Measurements from ENCODE around the gene IL1RAPL1.

Gene IL1RAPL1

GRCh38 chrX:29653721-29654120 lies 1066.5 kb downstream of the IL1RAPL1 start:
- no peak for DNase-seq (ENCODE audit: low spot score)

DNA sequence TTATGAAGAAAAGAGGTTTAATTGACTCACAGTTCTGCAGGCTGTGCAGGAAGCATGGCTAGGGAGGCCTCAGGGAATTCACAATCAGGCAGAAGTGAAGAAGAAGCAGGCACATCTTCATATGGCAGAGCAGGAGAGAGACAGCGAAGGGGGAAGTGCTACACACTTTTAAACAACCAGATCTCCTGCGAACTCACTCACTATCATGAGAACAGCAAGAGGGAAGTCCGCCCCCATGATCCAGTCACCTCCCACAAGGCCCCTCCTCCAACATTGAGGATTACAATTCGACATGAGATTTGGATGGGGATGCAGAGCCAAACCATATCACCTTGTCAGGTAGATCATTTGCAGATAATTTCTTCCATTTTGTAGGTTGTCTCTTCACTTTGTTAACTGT lies 1072.7 kb downstream of the IL1RAPL1 start:
- no peak for DNase-seq (ENCODE audit: low spot score)

DNA sequence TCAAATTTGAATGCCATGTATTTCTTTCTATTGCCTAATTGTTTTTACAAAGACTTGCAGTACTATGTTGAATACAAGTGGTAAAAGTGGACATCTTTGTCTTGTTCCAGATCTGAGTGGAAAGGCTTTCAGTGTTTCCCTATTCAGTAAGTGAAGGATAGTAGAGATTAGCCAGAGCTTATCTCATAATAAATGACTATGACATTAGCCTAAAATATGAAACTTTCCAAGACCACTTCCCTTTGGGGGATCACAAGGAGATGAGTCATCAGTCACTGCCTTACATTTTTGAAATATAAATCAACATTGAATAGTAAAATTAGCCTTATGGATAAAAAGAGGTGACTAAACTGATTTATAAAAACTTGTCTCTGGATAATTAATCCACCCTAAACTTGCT lies 1074.0 kb downstream of the IL1RAPL1 start:
- peak; percentile 55 for DNase-seq (ENCODE audit: low spot score)

- DNase-seq (ENCODE audit: low spot score): peak; percentile 90
Observed at GRCh38 chrX:29662101-29662500, 1074.9 kb downstream of the IL1RAPL1 start.

DNA sequence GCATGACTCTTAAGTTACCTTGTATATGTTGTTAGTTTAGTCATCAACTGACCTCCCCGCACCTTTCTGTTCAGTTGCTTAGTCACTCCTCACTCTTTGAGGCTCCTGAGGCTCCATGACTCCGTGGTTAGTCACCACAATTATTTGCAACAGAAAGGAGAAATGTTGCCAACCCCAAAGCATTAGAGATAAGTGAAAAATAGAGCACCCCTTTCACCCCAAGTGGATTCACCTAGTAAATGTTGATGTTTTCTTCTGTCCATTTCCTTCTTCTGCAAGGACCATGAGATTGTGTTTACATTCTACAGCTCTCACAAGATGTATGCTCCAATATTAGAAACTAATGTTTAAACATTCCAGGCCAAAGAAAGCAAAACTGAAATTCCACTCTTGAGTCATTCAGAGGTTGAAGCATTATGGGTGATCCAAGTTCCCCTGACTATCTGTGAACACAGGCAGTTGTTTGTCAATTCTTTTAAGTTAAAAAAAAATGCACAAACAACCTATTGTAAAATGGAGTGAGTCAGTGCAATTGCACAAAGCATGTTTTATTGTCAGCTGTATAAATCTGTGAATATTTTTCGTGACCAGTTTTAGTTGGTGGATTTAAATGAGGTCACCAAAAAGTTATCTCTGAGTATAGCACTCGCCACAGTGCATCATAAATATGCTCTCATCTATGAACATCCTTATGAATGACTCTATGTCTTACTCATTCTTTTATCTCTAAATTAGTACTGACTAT lies 1075.7 kb downstream of the IL1RAPL1 start:
- DNase-seq (ENCODE audit: low spot score): peak; percentile 98

DNA sequence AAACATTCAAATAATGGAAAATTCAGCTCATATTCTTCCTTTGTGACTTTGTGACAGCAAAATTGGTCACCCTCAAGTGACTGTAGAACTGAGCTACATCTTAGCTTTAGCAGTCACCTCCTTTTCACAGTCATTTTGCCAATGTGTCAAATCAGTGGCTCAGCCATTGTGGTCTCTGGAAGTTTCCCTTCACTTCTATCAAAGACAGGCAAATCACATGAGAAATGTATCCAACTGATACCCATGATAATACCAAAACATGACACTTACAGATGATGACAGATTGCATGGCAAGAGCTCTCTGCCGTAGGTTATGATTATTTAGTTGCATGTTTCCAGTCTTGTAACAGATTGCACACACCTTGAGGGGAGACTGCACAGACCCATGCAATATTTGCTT lies 1078.3 kb downstream of the IL1RAPL1 start:
- DNase-seq (ENCODE audit: low spot score): no peak

- DNase-seq (ENCODE audit: low spot score): no peak
Observed at GRCh38 chrX:29666366-29666765, 1079.1 kb downstream of the IL1RAPL1 start.

- no peak for DNase-seq (ENCODE audit: low spot score)
Observed at GRCh38 chrX:29671421-29671820, 1084.2 kb downstream of the IL1RAPL1 start.

DNA sequence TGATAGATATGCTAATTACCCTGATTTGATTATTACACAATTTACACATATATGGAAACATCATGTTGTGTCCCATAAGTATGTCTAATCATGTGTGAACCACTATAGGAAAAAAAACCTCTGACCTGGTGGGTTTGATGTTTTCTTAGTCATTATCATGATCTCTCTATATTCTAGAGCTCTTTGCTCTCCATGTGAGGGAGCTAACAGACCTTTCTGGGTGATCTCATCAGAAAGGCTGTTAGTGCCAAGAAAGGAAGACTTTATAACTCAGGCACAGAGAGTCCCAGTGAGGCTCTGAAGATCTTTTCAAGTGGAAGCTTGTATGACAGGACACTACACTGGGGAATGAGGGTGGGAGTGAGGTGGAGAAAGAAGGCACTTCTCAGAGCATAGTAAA lies 1100.4 kb downstream of the IL1RAPL1 start:
- peak; percentile 20 for DNase-seq (ENCODE audit: low spot score)

DNA sequence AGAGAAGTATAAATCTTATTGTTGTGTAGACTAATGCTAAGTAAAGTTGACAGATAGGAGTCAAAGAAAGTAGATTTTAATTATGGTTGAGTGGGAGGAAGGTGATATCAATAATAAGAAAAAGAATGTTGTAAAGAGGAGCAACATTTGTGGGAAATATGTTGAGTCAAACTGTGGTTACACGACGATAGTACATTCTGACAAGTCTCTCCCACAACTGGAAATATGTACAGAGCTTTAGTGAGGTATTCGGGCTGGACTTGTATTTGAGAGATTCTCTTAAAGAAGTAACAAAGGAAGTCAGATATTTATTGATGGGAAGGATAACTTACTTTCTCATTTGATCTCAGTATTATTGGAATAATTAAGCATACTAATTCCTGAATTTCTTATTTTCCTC lies 1102.8 kb downstream of the IL1RAPL1 start:
- DNase-seq (ENCODE audit: low spot score): no peak

- no peak for DNase-seq (ENCODE audit: low spot score)
Observed at GRCh38 chrX:29691044-29691443, 1103.8 kb downstream of the IL1RAPL1 start.

DNA sequence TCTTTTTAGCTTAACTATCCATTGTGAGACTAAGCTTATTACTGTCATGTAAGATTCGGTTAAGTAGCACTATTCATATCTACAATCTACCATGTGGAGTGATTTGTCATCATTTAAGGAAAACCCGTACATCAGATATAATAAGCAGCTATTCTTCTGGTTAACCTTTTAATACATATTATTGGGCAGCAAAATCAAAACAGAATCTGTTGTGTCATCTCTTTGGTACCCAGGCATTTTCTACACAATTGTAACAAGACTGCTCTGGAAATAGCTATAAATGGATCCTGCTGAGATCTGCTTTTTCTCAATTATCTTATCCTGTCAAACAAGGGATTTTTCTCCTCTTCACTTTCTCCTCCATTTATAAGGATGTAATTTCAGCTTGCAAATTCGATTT lies 1106.7 kb downstream of the IL1RAPL1 start:
- no peak for DNase-seq (ENCODE audit: low spot score)

DNA sequence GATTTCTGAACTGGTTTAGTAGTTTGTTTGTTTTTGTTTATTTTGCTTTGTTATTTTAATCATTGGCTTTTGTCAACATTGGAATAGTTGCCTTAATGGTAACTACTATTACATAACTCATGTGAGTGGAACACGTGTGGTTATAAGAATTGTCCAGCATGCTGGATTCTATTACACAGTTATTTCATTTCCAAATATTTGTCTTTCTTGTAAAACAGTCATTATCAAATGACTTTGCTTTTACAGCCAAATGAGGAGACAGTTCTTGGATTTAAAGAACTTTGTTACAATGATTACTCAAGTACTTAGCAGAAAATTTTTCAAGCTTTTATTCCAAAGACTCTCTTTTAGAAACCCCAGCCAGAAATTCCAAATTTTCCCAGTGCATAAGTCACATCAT lies 1112.0 kb downstream of the IL1RAPL1 start:
- no peak for DNase-seq (ENCODE audit: low spot score)

DNA sequence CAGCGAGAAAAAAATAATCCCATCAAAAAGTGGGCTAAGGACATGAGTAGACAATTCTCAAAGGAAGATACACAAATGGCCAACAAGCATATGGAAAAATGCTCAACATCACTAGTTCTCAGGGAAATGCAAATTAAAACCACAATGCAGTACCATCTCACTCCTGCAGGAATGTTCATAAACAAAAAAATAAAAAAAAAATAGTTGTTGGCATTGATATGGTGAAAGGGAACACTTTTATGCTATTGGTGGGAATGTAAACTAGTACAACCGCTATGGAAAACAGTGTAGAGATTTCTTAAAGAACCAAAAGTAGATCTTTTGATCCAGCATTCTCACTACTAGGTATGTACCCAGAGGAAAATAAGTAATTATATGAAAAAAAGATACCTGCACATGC lies 1119.8 kb downstream of the IL1RAPL1 start:
- DNase-seq (ENCODE audit: low spot score): no peak

GRCh38 chrX:29721152-29721551 lies 1133.9 kb downstream of the IL1RAPL1 start:
- no peak for DNase-seq (ENCODE audit: low spot score)

- DNase-seq (ENCODE audit: low spot score): no peak
Observed at GRCh38 chrX:29724316-29724715, 1137.1 kb downstream of the IL1RAPL1 start.

DNA sequence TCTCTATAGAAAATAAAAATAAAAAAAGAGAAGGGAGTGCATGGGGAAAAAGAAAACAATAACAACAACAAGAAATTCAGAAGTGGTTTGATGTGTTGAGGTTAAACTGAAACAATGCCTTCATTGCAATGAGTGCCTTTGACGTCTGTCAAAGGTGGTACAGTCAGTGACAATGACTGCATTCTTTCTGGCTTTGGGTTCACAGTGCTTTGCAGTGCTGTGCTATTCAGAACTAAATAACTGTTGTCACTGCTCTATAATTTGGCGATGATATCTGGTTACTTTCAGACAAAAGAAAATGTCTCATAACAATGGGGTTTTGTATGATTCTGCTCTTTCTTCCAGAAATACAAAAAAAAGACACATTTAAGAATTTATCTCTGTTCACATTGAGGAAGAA lies 1139.6 kb downstream of the IL1RAPL1 start:
- no peak for DNase-seq (ENCODE audit: low spot score)

DNA sequence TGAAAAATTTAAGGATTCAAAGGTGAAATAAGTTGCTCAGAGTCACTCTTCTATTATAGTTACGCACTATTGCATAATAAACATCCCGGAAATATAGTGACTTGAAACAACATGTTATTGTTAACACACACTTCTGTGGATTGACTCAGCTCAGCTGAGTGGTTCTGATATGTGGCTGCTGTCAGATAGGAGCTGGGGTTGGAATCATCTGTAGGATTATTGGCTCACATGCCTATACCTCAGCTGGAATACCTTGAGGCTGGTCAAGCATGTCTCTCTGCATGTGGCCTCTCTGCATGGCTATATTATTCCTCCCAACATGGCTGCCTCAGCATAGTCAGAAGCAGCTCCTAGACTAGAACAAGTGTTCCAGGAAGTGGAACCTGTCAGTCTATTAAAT lies 1141.4 kb downstream of the IL1RAPL1 start:
- peak; percentile 42 for DNase-seq (ENCODE audit: low spot score)

- DNase-seq (ENCODE audit: low spot score): no peak
Observed at GRCh38 chrX:29744966-29745365, 1157.7 kb downstream of the IL1RAPL1 start.

DNA sequence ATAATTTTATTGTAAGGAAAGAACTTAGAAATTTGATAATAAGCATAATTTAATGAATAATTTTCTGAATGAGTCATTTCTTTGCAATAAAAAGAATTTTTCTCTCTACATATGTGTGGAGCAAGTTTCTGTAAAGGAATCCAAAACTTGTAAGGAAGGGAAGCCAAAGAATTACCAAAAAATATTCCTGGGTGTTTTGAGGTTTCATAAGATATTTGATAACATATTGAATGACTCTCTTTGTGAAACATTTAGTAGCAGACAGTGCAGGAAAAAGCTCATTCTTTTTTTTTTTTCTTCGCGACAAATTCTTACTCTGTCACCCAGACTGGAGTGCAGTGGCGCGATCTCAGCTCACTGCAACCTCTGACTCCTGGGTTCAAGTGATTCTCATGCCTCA lies 1159.1 kb downstream of the IL1RAPL1 start:
- no peak for DNase-seq (ENCODE audit: low spot score)

DNA sequence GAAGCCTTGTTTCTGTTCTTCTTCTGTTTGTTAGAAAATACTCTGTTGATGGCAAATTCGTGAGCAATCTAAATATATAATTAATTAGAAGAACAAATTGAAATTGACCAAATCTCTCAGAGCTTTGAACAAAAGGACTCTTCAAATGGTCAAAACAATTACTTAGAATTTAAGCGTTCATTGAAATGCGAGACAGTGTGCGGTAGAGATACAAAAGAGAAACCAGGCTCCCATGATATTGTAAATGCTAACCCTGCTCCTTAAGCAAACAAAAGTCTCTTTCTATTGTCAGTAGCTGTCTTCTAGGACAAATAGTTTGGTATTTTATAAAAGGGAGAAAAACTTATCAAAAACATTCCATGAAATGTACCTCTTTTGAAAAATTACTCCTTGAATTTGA lies 1174.8 kb downstream of the IL1RAPL1 start:
- DNase-seq (ENCODE audit: low spot score): no peak

- no peak for DNase-seq (ENCODE audit: low spot score)
Observed at GRCh38 chrX:29775890-29776289, 1188.6 kb downstream of the IL1RAPL1 start.

GRCh38 chrX:29787656-29788055 lies 1200.4 kb downstream of the IL1RAPL1 start:
- DNase-seq (ENCODE audit: low spot score): no peak

GRCh38 chrX:29788991-29789699 lies 1201.9 kb downstream of the IL1RAPL1 start:
- no peak for DNase-seq (ENCODE audit: low spot score)

Measured in kidney tubule cell (primary cell).